ENCODE data around the gene NAXD.
"Not testable (repeated sequence)": the region's sequence is repeated elsewhere in the genome, so short reads cannot be mapped to it uniquely, and the experiment has no call there.

The NAXD gene

GRCh38 chr13:110628477-110628793 is 13.1 kb downstream of the NAXD start:
- DNase-seq (ENCODE audit: low read depth), result peak; percentile 89

GRCh38 chr13:110628952-110629701 is 13.8 kb downstream of the NAXD start:
- DNase-seq (ENCODE audit: low read depth), result peak; percentile 94

- peak; percentile 75 for DNase-seq (ENCODE audit: low read depth)
Measured at GRCh38 chr13:110629735-110630134, 14.4 kb downstream of the NAXD start.

- no peak for DNase-seq (ENCODE audit: low read depth)
Measured at GRCh38 chr13:110630566-110631119, 15.3 kb downstream of the NAXD start.

- DNase-seq (ENCODE audit: low read depth), result not testable (repeated sequence)
Measured at GRCh38 chr13:110632255-110632654, 16.9 kb downstream of the NAXD start.

- DNase-seq (ENCODE audit: low read depth), result no peak
Measured at GRCh38 chr13:110633776-110634175, 18.4 kb downstream of the NAXD start.

- peak; percentile 80 for DNase-seq (ENCODE audit: low read depth)
Measured at GRCh38 chr13:110634558-110634957, 19.2 kb downstream of the NAXD start.

GRCh38 chr13:110635405-110636002 is 20.2 kb downstream of the NAXD start:
- DNase-seq (ENCODE audit: low read depth), result no peak

- DNase-seq (ENCODE audit: low read depth), result no peak
Measured at GRCh38 chr13:110636053-110636475, 20.7 kb downstream of the NAXD start.

GRCh38 chr13:110636701-110637201 is 21.4 kb downstream of the NAXD start:
- DNase-seq (ENCODE audit: low read depth), result no peak

- DNase-seq (ENCODE audit: low read depth), result no peak
Measured at GRCh38 chr13:110637275-110637674, 21.9 kb downstream of the NAXD start.

GRCh38 chr13:110637747-110638146 is 22.4 kb downstream of the NAXD start:
- no peak for DNase-seq (ENCODE audit: low read depth)

GRCh38 chr13:110638257-110638656 is 22.9 kb downstream of the NAXD start:
- DNase-seq (ENCODE audit: low read depth), result no peak

- no peak for DNase-seq (ENCODE audit: low read depth)
Measured at GRCh38 chr13:110638814-110639806, 23.8 kb downstream of the NAXD start.

GRCh38 chr13:110639935-110640334 is 24.6 kb downstream of the NAXD start:
- no peak for DNase-seq (ENCODE audit: low read depth)

- no peak for DNase-seq (ENCODE audit: low read depth)
Measured at GRCh38 chr13:110640591-110641029, 25.3 kb downstream of the NAXD start.

- DNase-seq (ENCODE audit: low read depth), result no peak
Measured at GRCh38 chr13:110641055-110642015, 26.0 kb downstream of the NAXD start.

GRCh38 chr13:110642291-110642981 is 27.1 kb downstream of the NAXD start:
- DNase-seq (ENCODE audit: low read depth), result no peak

- DNase-seq (ENCODE audit: low read depth), result no peak
Measured at GRCh38 chr13:110643324-110643723, 28.0 kb downstream of the NAXD start.

- no peak for DNase-seq (ENCODE audit: low read depth)
Measured at GRCh38 chr13:110643768-110644421, 28.6 kb downstream of the NAXD start.
